ENCODE data around the gene ISM2.

The ISM2 gene

GRCh38 chr14:77516126-77516525 is 17.5 kb upstream of the ISM2 start:
- no peak overlapping the region for H2AFZ ChIP-seq (ENCODE audit: low read length)
- H3K9ac ChIP-seq (ENCODE audit: low read length) = no peak overlapping the region
- no peak overlapping the region for H3K4me2 ChIP-seq (ENCODE audit: low read depth, low read length)
- no peaks in the 10 kb centered on the region for H3K79me2 ChIP-seq (ENCODE audit: low read length)
- no peak overlapping the region for H3K27ac ChIP-seq (ENCODE audit: low read length)
- no peak for DNase-seq
- H3F3A ChIP-seq (ENCODE audit: insufficient read depth, low read length) = no peaks in the 10 kb centered on the region
- no peaks in the 10 kb centered on the region for H3K9me3 ChIP-seq (replicated peaks; ENCODE audit: insufficient read depth, low read length)
- H3K4me1 ChIP-seq (ENCODE audit: low read length) = no peaks in the 10 kb centered on the region
- H3K4me3 ChIP-seq (ENCODE audit: low read length) = no peak overlapping the region
- TF ChIP-seq EZH2 (optimal IDR thresholded peaks at IDR 0.05; ENCODE audit: low read depth, low read length) (no peak), EZH2phosphoT487 (IDR thresholded peaks at IDR 0.05; ENCODE audit: low read length) (no peak), CTCF (IDR thresholded peaks at IDR 0.05; ENCODE audit: low read length) (no peak)
- no peaks in the 10 kb centered on the region for H3K9me2 ChIP-seq (replicated peaks; ENCODE audit: insufficient read depth, low read length)
- H3K36me3 ChIP-seq (replicated peaks; ENCODE audit: insufficient read depth, low read length) = no peaks in the 10 kb centered on the region
- no peaks in the 10 kb centered on the region for H4K20me1 ChIP-seq (ENCODE audit: insufficient read depth, low read length)
- no peaks in the 10 kb centered on the region for H3K27me3 ChIP-seq (replicated peaks; ENCODE audit: insufficient read depth, low read length)

- Histone ChIP-seq H4K20me1 (ENCODE audit: insufficient read depth, low read length) (no peaks in the 10 kb centered on the region), H3K4me3 (ENCODE audit: low read length) (no peak overlapping the region), H3K4me2 (ENCODE audit: low read depth, low read length) (no peak overlapping the region), H3K9ac (ENCODE audit: low read length) (no peak overlapping the region), H2AFZ (ENCODE audit: low read length) (no peak overlapping the region), H3K27me3 (replicated peaks; ENCODE audit: insufficient read depth, low read length) (no peaks in the 10 kb centered on the region), H3K79me2 (ENCODE audit: low read length) (no peaks in the 10 kb centered on the region), H3F3A (ENCODE audit: insufficient read depth, low read length) (no peaks in the 10 kb centered on the region), H3K9me2 (replicated peaks; ENCODE audit: insufficient read depth, low read length) (no peaks in the 10 kb centered on the region), H3K27ac (ENCODE audit: low read length) (no peak overlapping the region), H3K4me1 (ENCODE audit: low read length) (no peaks in the 10 kb centered on the region), H3K36me3 (replicated peaks; ENCODE audit: insufficient read depth, low read length) (no peaks in the 10 kb centered on the region), H3K9me3 (replicated peaks; ENCODE audit: insufficient read depth, low read length) (no peaks in the 10 kb centered on the region)
- TF ChIP-seq EZH2 (optimal IDR thresholded peaks at IDR 0.05; ENCODE audit: low read depth, low read length) (no peak), CTCF (IDR thresholded peaks at IDR 0.05; ENCODE audit: low read length) (no peak), EZH2phosphoT487 (IDR thresholded peaks at IDR 0.05; ENCODE audit: low read length) (no peak)
- DNase-seq = no peak
These were observed 13.0 kb upstream of the ISM2 start for GRCh38 chr14:77511486-77512162.

- H3K27me3 ChIP-seq (replicated peaks; ENCODE audit: insufficient read depth, low read length) = no peaks in the 10 kb centered on the region
- no peak overlapping the region for H3K4me3 ChIP-seq (ENCODE audit: low read length)
- no peaks in the 10 kb centered on the region for H3K36me3 ChIP-seq (replicated peaks; ENCODE audit: insufficient read depth, low read length)
- no peaks in the 10 kb centered on the region for H4K20me1 ChIP-seq (ENCODE audit: insufficient read depth, low read length)
- H3K4me2 ChIP-seq (ENCODE audit: low read depth, low read length) = no peak overlapping the region
- TF ChIP-seq EZH2 (optimal IDR thresholded peaks at IDR 0.05; ENCODE audit: low read depth, low read length) (no peak), EZH2phosphoT487 (IDR thresholded peaks at IDR 0.05; ENCODE audit: low read length) (no peak), CTCF (IDR thresholded peaks at IDR 0.05; ENCODE audit: low read length) (no peak)
- H3K9me2 ChIP-seq (replicated peaks; ENCODE audit: insufficient read depth, low read length) = no peaks in the 10 kb centered on the region
- no peak overlapping the region for H2AFZ ChIP-seq (ENCODE audit: low read length)
- no peaks in the 10 kb centered on the region for H3K79me2 ChIP-seq (ENCODE audit: low read length)
- DNase-seq = no peak
- no peaks in the 10 kb centered on the region for H3F3A ChIP-seq (ENCODE audit: insufficient read depth, low read length)
- no peaks in the 10 kb centered on the region for H3K4me1 ChIP-seq (ENCODE audit: low read length)
- no peaks in the 10 kb centered on the region for H3K9me3 ChIP-seq (replicated peaks; ENCODE audit: insufficient read depth, low read length)
- H3K27ac ChIP-seq (ENCODE audit: low read length) = no peak overlapping the region
- H3K9ac ChIP-seq (ENCODE audit: low read length) = no peak overlapping the region
These were observed 10.8 kb upstream of the ISM2 start for GRCh38 chr14:77509366-77509765.

Measured in MM.1S (cell line).